Nephron progenitor cell (in vitro differentiated cells): ENCODE results near the gene IL31RA.

Source experiments
- DNase-seq: peaks from one replicate; pipeline ENCODE4 v3.0.0; 2021
- H3K27ac Mint-ChIP-seq: 2 replicates; pipeline ENCODE4 v1.8.0; 2021; ENCODE audit warnings: mild to moderate bottlenecking, moderate library complexity, mixed read lengths
- H3K27me3 Mint-ChIP-seq: 2 replicates; pipeline ENCODE4 v1.8.0; 2021; ENCODE audit warnings: mild to moderate bottlenecking, low read depth, mixed read lengths; ENCODE audit not compliant: poor library complexity
- H3K36me3 Mint-ChIP-seq: 2 replicates; pipeline ENCODE4 v1.8.0; 2021; ENCODE audit warnings: low read depth, mixed read lengths
- H3K4me1 Mint-ChIP-seq: 2 replicates; pipeline ENCODE4 v1.8.0; 2021; ENCODE audit warnings: mixed read lengths
- H3K4me3 Mint-ChIP-seq: 2 replicates; pipeline ENCODE4 v1.8.0; 2021; ENCODE audit warnings: mild to moderate bottlenecking, moderate library complexity, mixed read lengths
- H3K9me3 Mint-ChIP-seq: 2 replicates; pipeline ENCODE4 v1.8.0; 2021; ENCODE audit warnings: mild to moderate bottlenecking, moderate library complexity, mixed read lengths
- CTCF ChIP-seq: fragments of 200-600 bp; sonication (generic); IDR thresholded peaks from 2 replicates; pipeline ENCODE4 v1.5.0; 2021; ENCODE audit warnings: antibody characterized with exemption

Gene IL31RA

DNA sequence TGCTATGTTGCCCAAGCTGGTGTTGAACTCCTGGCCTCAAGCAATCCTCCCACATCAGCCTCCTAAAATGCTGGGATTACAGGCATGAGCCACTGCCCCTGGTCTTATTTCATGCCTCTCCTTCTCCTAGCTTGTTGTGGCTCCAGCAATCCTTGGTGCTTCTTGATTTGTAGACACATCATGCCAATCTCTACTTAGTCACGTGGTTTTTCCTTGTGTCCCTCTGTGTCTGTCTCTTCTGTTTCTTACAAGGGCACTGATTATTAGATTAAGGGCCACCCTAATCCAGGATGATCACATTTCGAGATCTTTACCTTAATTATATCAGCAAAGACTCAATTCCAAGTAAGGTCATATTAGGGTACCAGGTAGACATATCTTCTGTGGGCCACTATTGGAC lies 9.2 kb upstream of the IL31RA start:
- no peak for TF ChIP-seq CTCF
- DNase-seq: no peak
- no peak overlapping the region for H3K4me3 Mint-ChIP-seq
- H3K9me3 Mint-ChIP-seq: peaks cover 25% of the 10 kb centered on the region
- no peaks in the 10 kb centered on the region for H3K4me1 Mint-ChIP-seq
- H3K36me3 Mint-ChIP-seq: no peaks in the 10 kb centered on the region
- H3K27me3 Mint-ChIP-seq: peaks cover 10% of the 10 kb centered on the region
- H3K27ac Mint-ChIP-seq: no peak overlapping the region

DNA sequence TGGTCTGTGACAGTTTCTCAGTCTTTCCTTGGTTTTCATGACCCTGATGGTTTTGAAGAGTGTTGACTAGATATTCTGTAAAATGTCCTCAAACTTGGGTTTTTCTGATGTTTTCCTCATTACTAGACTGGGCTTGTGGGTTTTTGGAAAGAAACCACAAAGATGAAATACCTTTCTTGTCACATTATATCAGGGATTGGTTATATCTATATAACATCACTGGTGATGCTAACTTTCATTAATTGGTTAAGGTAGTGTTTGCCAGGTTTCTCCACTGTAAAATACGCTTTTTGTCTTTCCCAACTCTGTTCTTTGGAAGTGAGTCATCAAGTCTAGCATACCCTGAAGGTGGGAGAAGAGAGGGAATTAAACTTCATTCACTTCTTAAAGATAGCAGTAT lies 3.3 kb upstream of the IL31RA start:
- no peak for DNase-seq
- Mint-ChIP-seq H3K27me3 (no peaks in the 10 kb centered on the region), H3K9me3 (peaks cover 28% of the 10 kb centered on the region), H3K27ac (no peak overlapping the region), H3K4me1 (no peaks in the 10 kb centered on the region), H3K36me3 (no peaks in the 10 kb centered on the region), H3K4me3 (no peak overlapping the region)
- no peak for TF ChIP-seq CTCF

DNA sequence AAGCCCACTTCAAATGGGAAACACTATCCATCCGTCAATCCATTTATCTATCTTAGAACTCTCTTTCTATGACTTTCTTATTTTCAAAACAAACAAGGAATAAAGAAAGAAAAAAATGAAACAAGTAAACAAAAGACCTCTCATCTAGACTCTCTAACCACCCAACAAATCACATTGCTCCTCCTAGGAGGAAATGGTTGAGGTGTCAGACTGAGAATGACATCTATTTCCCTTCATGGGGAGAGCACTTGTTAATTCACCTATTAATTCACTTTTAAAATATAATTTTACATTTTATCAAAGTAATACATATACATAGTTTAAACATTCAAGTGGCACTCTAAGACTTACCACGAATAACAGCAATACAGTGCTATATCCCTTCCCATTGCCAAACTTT lies 2.4 kb upstream of the IL31RA start:
- DNase-seq: no peak
- peaks cover 8% of the 10 kb centered on the region for H3K4me1 Mint-ChIP-seq
- no peak overlapping the region for H3K27ac Mint-ChIP-seq
- no peak overlapping the region for H3K4me3 Mint-ChIP-seq
- no peaks in the 10 kb centered on the region for H3K36me3 Mint-ChIP-seq
- no peak for TF ChIP-seq CTCF
- peaks cover 24% of the 10 kb centered on the region for H3K9me3 Mint-ChIP-seq
- peaks cover 4% of the 10 kb centered on the region for H3K27me3 Mint-ChIP-seq

GRCh38 chr5:55851675-55851979 lies 470 bp downstream of the IL31RA start:
- Mint-ChIP-seq H3K27ac (no peak overlapping the region), H3K4me1 (peaks cover 20% of the 10 kb centered on the region), H3K4me3 (no peak overlapping the region)

GRCh38 chr5:55852503-55852902 lies 1.3 kb downstream of the IL31RA start:
- Mint-ChIP-seq H3K4me1 (peaks cover 21% of the 10 kb centered on the region), H3K27me3 (peaks cover 4% of the 10 kb centered on the region), H3K9me3 (peaks cover 2% of the 10 kb centered on the region), H3K27ac (no peak overlapping the region), H3K36me3 (no peaks in the 10 kb centered on the region), H3K4me3 (no peak overlapping the region)
- no peak for DNase-seq
- no peak for TF ChIP-seq CTCF

More at GRCh38 chr5:55851675-55851979, 470 bp downstream of the IL31RA start:
- no peak for DNase-seq
- H3K27me3 Mint-ChIP-seq: peaks cover 4% of the 10 kb centered on the region
- no peaks in the 10 kb centered on the region for H3K36me3 Mint-ChIP-seq
- TF ChIP-seq CTCF: no peak
- H3K9me3 Mint-ChIP-seq: peaks cover 3% of the 10 kb centered on the region

DNA sequence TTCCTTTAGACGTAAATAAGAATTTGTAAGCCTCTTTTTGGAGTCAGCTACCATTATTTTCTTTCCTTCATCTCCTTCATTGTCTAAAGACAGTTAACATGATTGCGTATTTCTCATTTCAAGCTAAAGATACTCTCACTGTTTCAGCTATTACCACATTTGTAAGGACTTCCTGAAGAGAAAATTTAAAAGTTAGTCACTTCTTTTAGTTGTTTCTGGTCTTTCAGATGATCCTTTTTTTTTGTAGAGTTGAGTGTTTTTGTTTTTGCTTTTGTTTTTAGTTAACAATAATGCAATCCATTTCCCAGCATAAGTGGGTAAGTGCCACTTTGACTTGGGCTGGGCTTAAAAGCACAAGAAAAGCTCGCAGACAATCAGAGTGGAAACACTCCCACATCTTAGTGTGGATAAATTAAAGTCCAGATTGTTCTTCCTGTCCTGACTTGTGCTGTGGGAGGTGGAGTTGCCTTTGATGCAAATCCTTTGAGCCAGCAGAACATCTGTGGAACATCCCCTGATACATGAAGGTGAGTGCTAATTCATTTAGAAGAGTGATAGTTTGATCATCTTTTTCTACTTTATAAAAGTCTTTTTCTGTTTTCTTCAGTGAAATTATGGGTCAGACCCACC lies 2.0 kb downstream of the IL31RA start:
- peaks cover 25% of the 10 kb centered on the region for H3K4me1 Mint-ChIP-seq
- H3K9me3 Mint-ChIP-seq: no peaks in the 10 kb centered on the region
- no peak overlapping the region for H3K4me3 Mint-ChIP-seq
- no peak for TF ChIP-seq CTCF
- H3K27ac Mint-ChIP-seq: peak overlapping the region; percentile 14
- H3K27me3 Mint-ChIP-seq: peaks cover 4% of the 10 kb centered on the region
- DNase-seq: no peak
- no peaks in the 10 kb centered on the region for H3K36me3 Mint-ChIP-seq
